ENCODE data around the gene EGFR.

Gene EGFR

GRCh38 chr7:55234408-55234807, 215.6 kb downstream of the EGFR start:
- H4K20me1 ChIP-seq (ENCODE audit: insufficient read depth, low read length) = no peaks in the 10 kb centered on the region
- H3K4me1 ChIP-seq (ENCODE audit: insufficient read depth, low read length, severe bottlenecking) = no peaks in the 10 kb centered on the region
- TF ChIP-seq EZH2 (IDR thresholded peaks at IDR 0.05; ENCODE audit: borderline replicate concordance, low read length) (no peak), CTCF (IDR thresholded peaks at IDR 0.05; ENCODE audit: low read length) (no peak)
- no peak overlapping the region for H3K27ac ChIP-seq (ENCODE audit: low read depth, low read length, poor library complexity, severe bottlenecking)
- no peak overlapping the region for H2AFZ ChIP-seq (ENCODE audit: low read length)
- no peak overlapping the region for H3K4me3 ChIP-seq (ENCODE audit: low read depth, low read length, poor library complexity, severe bottlenecking)
- H3K27me3 ChIP-seq (ENCODE audit: insufficient read depth, low read length) = no peaks in the 10 kb centered on the region; the same call in 1 of the 2 replicates
- no peaks in the 10 kb centered on the region for H3F3A ChIP-seq (ENCODE audit: insufficient read depth, low read length)
- H3K79me2 ChIP-seq (ENCODE audit: insufficient read depth, low read length) = no peaks in the 10 kb centered on the region
- H3K36me3 ChIP-seq (ENCODE audit: insufficient read depth, low read length) = no peaks in the 10 kb centered on the region
- no peak overlapping the region for H3K4me2 ChIP-seq (ENCODE audit: low read length)
- no peak overlapping the region for H3K9ac ChIP-seq (ENCODE audit: low read length)
- no peaks in the 10 kb centered on the region for H3K9me3 ChIP-seq (ENCODE audit: low read length)
- no peaks in the 10 kb centered on the region for H3K9me2 ChIP-seq (ENCODE audit: low read depth, low read length)

GRCh38 chr7:55235115-55235514, 216.3 kb downstream of the EGFR start:
- H3K4me3 ChIP-seq (ENCODE audit: low read depth, low read length, poor library complexity, severe bottlenecking) = no peak overlapping the region
- no peaks in the 10 kb centered on the region for H3K79me2 ChIP-seq (ENCODE audit: insufficient read depth, low read length)
- no peaks in the 10 kb centered on the region for H3F3A ChIP-seq (ENCODE audit: insufficient read depth, low read length)
- H3K4me2 ChIP-seq (ENCODE audit: low read length) = no peak overlapping the region
- H3K36me3 ChIP-seq (ENCODE audit: insufficient read depth, low read length) = no peaks in the 10 kb centered on the region
- H3K9me3 ChIP-seq (ENCODE audit: low read length) = no peaks in the 10 kb centered on the region
- H2AFZ ChIP-seq (ENCODE audit: low read length) = no peak overlapping the region
- no peak overlapping the region for H3K9ac ChIP-seq (ENCODE audit: low read length)
- H3K9me2 ChIP-seq (ENCODE audit: low read depth, low read length) = no peaks in the 10 kb centered on the region
- TF ChIP-seq EZH2 (IDR thresholded peaks at IDR 0.05; ENCODE audit: borderline replicate concordance, low read length) (no peak), CTCF (IDR thresholded peaks at IDR 0.05; ENCODE audit: low read length) (no peak)
- H3K4me1 ChIP-seq (ENCODE audit: insufficient read depth, low read length, severe bottlenecking) = no peaks in the 10 kb centered on the region
- H4K20me1 ChIP-seq (ENCODE audit: insufficient read depth, low read length) = no peaks in the 10 kb centered on the region
- no peak overlapping the region for H3K27ac ChIP-seq (ENCODE audit: low read depth, low read length, poor library complexity, severe bottlenecking)
- H3K27me3 ChIP-seq (ENCODE audit: insufficient read depth, low read length) = no peaks in the 10 kb centered on the region; the same call in 1 of the 2 replicates

- Histone ChIP-seq H3K4me3 (ENCODE audit: low read depth, low read length, poor library complexity, severe bottlenecking) (no peak overlapping the region), H3K4me1 (ENCODE audit: insufficient read depth, low read length, severe bottlenecking) (no peaks in the 10 kb centered on the region), H3K36me3 (ENCODE audit: insufficient read depth, low read length) (no peaks in the 10 kb centered on the region), H2AFZ (ENCODE audit: low read length) (no peak overlapping the region), H3K27ac (ENCODE audit: low read depth, low read length, poor library complexity, severe bottlenecking) (no peak overlapping the region), H3K9ac (ENCODE audit: low read length) (no peak overlapping the region), H3K9me2 (ENCODE audit: low read depth, low read length) (no peaks in the 10 kb centered on the region), H3K9me3 (ENCODE audit: low read length) (no peaks in the 10 kb centered on the region), H3F3A (ENCODE audit: insufficient read depth, low read length) (no peaks in the 10 kb centered on the region), H3K79me2 (ENCODE audit: insufficient read depth, low read length) (no peaks in the 10 kb centered on the region), H4K20me1 (ENCODE audit: insufficient read depth, low read length) (no peaks in the 10 kb centered on the region), H3K4me2 (ENCODE audit: low read length) (no peak overlapping the region), H3K27me3 (ENCODE audit: insufficient read depth, low read length) (no peaks in the 10 kb centered on the region; the same call in 1 of the 2 replicates)
- TF ChIP-seq EZH2 (IDR thresholded peaks at IDR 0.05; ENCODE audit: borderline replicate concordance, low read length) = no peak
- no peak for TF ChIP-seq CTCF (IDR thresholded peaks at IDR 0.05; ENCODE audit: low read length)
Observed at GRCh38 chr7:55235801-55236200, 217.0 kb downstream of the EGFR start.

Data from OCI-LY1 (cell line).